GM12873 (cell line): Measurements from ENCODE around the gene USP11.

Experiments used
- CTCF ChIP-seq: IDR thresholded peaks from 2 replicates; pipeline ENCODE4 v1.5.1; 2012; ENCODE audit warnings: low read depth, mild to moderate bottlenecking, moderate library complexity, low read length, control low read depth; ENCODE audit not compliant: insufficient read depth; ENCODE audit errors: missing control alignments

Gene USP11

GRCh38 chrX:47191331-47191730 lies 41.5 kb upstream of the USP11 start:
- TF ChIP-seq CTCF = no peak

GRCh38 chrX:47191806-47192401 lies 40.9 kb upstream of the USP11 start:
- TF ChIP-seq CTCF = no peak

- TF ChIP-seq CTCF = peak; percentile 74
Observed at GRCh38 chrX:47193475-47194193, 39.2 kb upstream of the USP11 start, which contains the start of gene UBA1. TSS of gene UBA1 (plus strand) at chrX:47193829. CDS start at chrX:47198803, 4,974 bp downstream.

GRCh38 chrX:47194194-47194787 lies 38.5 kb upstream of the USP11 start:
- no peak for TF ChIP-seq CTCF

GRCh38 chrX:47196098-47196497 lies 36.7 kb upstream of the USP11 start:
- TF ChIP-seq CTCF = no peak

- no peak for TF ChIP-seq CTCF
Observed at GRCh38 chrX:47197526-47197925, 35.3 kb upstream of the USP11 start.

GRCh38 chrX:47198026-47198686 lies 34.7 kb upstream of the USP11 start:
- no peak for TF ChIP-seq CTCF
